Keratinocyte (primary cell): ENCODE measurements around the gene HOXC12. TPM values are rescaled to one million over a fixed set of nuclear protein-coding genes. Genes with fewer than 3 reads are reported as not detected.

ENCODE experiments used
- DNase-seq: peaks from one replicate; pipeline ENCODE4 v3.0.0-alpha.2; 2011; ENCODE audit warnings: low read depth, missing footprints, low spot score
- FAIRE-seq: peaks from 2 replicates; lab custom pipeline; 2011; peaks lifted over from hg19 to GRCh38; lab: Jason Lieb, UNC
- H2AFZ ChIP-seq: 2 replicates; pipeline ENCODE4 v1.6.0; 2012; ENCODE audit warnings: low read length, control low read depth, inconsistent platforms; ENCODE audit not compliant: control insufficient read depth
- H3K27ac ChIP-seq: 2 replicates; pipeline ENCODE4 v1.5.1; 2011; ENCODE audit warnings: low read length; ENCODE audit not compliant: control insufficient read depth, insufficient read depth
- H3K27me3 ChIP-seq: 3 replicates; pipeline ENCODE4 v1.6.0; 2011; ENCODE audit warnings: low read length; ENCODE audit not compliant: control insufficient read depth, insufficient read depth; ENCODE audit errors: extremely low read depth
- H3K36me3 ChIP-seq, 2 experiments: 2 replicates in 1 of 2; 3 replicates in 1 of 2; pipeline ENCODE4 v1.5.1; 2011; ENCODE audit warnings: low read length in 2 of 2, mild to moderate bottlenecking in 1 of 2; ENCODE audit not compliant: control insufficient read depth in 2 of 2, insufficient read depth in 2 of 2; ENCODE audit errors: extremely low read depth in 1 of 2
- H3K4me1 ChIP-seq: 3 replicates; pipeline ENCODE4 v1.5.1; 2011; ENCODE audit warnings: low read length; ENCODE audit not compliant: control insufficient read depth, insufficient read depth; ENCODE audit errors: extremely low read depth
- H3K4me2 ChIP-seq: 3 replicates; pipeline ENCODE4 v1.6.0; 2011; ENCODE audit warnings: low read depth, low read length; ENCODE audit not compliant: control insufficient read depth, insufficient read depth; ENCODE audit errors: extremely low read depth
- H3K4me3 ChIP-seq, 3 experiments: fragments of 200-600 bp in 1 of 3; sonication (generic) in 1 of 3; 2 replicates in 2 of 3; 3 replicates in 1 of 3; pipeline ENCODE4 v1.5.1; 2011 to 2016; ENCODE audit warnings: low read length in 3 of 3, mild to moderate bottlenecking in 3 of 3, control low read depth in 2 of 3, inconsistent platforms in 1 of 3, low read depth in 1 of 3, mixed read lengths in 1 of 3, mixed run types in 1 of 3, moderate library complexity in 1 of 3; ENCODE audit not compliant: control insufficient read depth in 2 of 3, insufficient read depth in 2 of 3; ENCODE audit errors: extremely low read depth in 1 of 3
- H3K79me2 ChIP-seq: 2 replicates; pipeline ENCODE4 v1.6.0; 2012; ENCODE audit warnings: low read length; ENCODE audit not compliant: control insufficient read depth, insufficient read depth
- H3K9ac ChIP-seq: 3 replicates; pipeline ENCODE4 v1.6.0; 2011; ENCODE audit warnings: low read length; ENCODE audit not compliant: control insufficient read depth, insufficient read depth; ENCODE audit errors: extremely low read depth
- H3K9me1 ChIP-seq: 3 replicates; pipeline ENCODE4 v1.6.0; 2011; ENCODE audit warnings: low read length; ENCODE audit not compliant: control insufficient read depth, insufficient read depth; ENCODE audit errors: extremely low read depth
- H3K9me3 ChIP-seq: 2 replicates; pipeline ENCODE4 v1.5.1; 2012; ENCODE audit warnings: low read depth, low read length; ENCODE audit not compliant: control insufficient read depth
- H4K20me1 ChIP-seq: 3 replicates; pipeline ENCODE4 v1.6.0; 2011; ENCODE audit warnings: low read length; ENCODE audit not compliant: control insufficient read depth, insufficient read depth; ENCODE audit errors: extremely low read depth
- CTCF ChIP-seq, 3 experiments: IDR thresholded peaks in 1 of 3; conservative IDR thresholded peaks in 1 of 3; optimal IDR thresholded peaks in 1 of 3; 2 replicates in 2 of 3; 3 replicates in 1 of 3; pipeline versions ENCODE3 to v1.5.1; 2011; ENCODE audit warnings: low read length in 3 of 3, mild to moderate bottlenecking in 3 of 3, moderate library complexity in 2 of 3, control low read depth in 1 of 3, inconsistent platforms in 1 of 3; ENCODE audit not compliant: insufficient read depth in 2 of 3; ENCODE audit errors: extremely low read depth in 1 of 3
- EZH2 ChIP-seq: IDR thresholded peaks from one replicate; pipeline ENCODE4 v1.6.1; 2012; ENCODE audit warnings: inconsistent platforms, mild to moderate bottlenecking, low read length, moderate library complexity
- dilution Hi-C: fragments of 300-500 bp; cut with MboI; formaldehyde crosslinking; loops from one replicate; pipeline ENCODE4 v1.7.0; 2020; ENCODE audit warnings: low sequenced_read_pairs; ENCODE audit not compliant: extremely low pct_ligation_motif_present
- polyA plus RNA-seq, 5 experiments: library from polyadenylated mRNA; depleted of rRNA in 3 of 5; stranded (reverse) in 3 of 5; stranded (forward) in 1 of 5; unstranded in 1 of 5; fragments of >200 nt; gene quantifications; 1 replicate in 1 of 5; 2 replicates in 3 of 5; 3 replicates in 1 of 5; pipeline versions ENCODE4 v1.2.1 to v1.2.3, GENCODE V29; 2011 to 2012; ENCODE audit warnings: missing spikeins in 2 of 5, low read depth in 1 of 5, low replicate concordance in 1 of 5

The HOXC12 gene
- polyA plus RNA-seq, 1 donor (not counting 4 experiments of a cell fraction or from before 2014, with no cell fraction given) = 0.47 TPM

- H4K20me1 ChIP-seq = no peaks in the 10 kb centered on the region
- peak overlapping the region; percentile 51 to 61 (median 60) for H3K4me3 ChIP-seq
- no peak overlapping the region for H3K27ac ChIP-seq
- peaks cover 90% of the 10 kb centered on the region for H3K27me3 ChIP-seq
- dilution Hi-C loops = no loop called here
- DNase-seq (no peak), FAIRE-seq (no peak)
- peak overlapping the region; percentile 52 for H3K9ac ChIP-seq
- H3K9me3 ChIP-seq = no peaks in the 10 kb centered on the region
- TF ChIP-seq CTCF (optimal IDR thresholded peaks at IDR 0.05 in 1 of 3, IDR thresholded peaks at IDR 0.05 in 1 of 3, conservative IDR thresholded peaks at IDR 0.05 in 1 of 3; ENCODE audit: extremely low read depth in 1 of 3, insufficient read depth in 2 of 3, low read length in 3 of 3) (no peak), EZH2 (peak; percentile 90)
- H3K9me1 ChIP-seq = no peaks in the 10 kb centered on the region
- no peaks in the 10 kb centered on the region for H3K36me3 ChIP-seq
- H3K79me2 ChIP-seq = no peaks in the 10 kb centered on the region
- H3K4me2 ChIP-seq = peak overlapping the region; percentile 85
- H3K4me1 ChIP-seq = peaks cover 39% of the 10 kb centered on the region
- H2AFZ ChIP-seq = peak overlapping the region; percentile 80
Observed at GRCh38 chr12:53955036-53955775, 503 bp downstream of the HOXC12 start.

DNA sequence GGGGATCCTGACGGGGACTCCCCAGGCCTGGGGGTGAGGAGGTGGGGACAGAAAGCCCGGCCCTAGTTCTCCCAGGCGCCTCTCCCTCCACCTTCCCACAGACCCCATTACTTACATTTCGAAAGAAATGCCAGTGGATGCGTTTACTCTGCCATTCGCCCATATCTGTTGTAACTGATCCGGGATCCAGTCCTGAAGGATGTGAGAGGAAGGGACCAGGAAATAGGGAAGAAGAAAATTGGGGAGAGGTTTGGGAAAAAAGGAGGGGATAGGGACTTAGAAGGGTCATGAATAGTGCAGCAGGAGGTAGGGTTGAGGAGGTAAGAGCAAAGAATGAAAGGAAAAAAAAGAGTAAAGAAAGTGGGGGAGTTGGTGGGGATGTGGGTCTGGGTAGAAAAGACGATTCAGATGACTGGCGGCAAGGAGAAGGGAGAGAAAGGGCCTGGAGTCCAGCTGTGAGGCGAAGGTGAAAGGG lies 1.1 kb downstream of the HOXC12 start:
- peak overlapping the region; percentile 47 for H2AFZ ChIP-seq
- H4K20me1 ChIP-seq = no peaks in the 10 kb centered on the region
- DNase-seq (no peak), FAIRE-seq (peak; percentile 20)
- no peaks in the 10 kb centered on the region for H3K79me2 ChIP-seq
- no peaks in the 10 kb centered on the region for H3K36me3 ChIP-seq
- H3K9ac ChIP-seq = peak overlapping the region; percentile 33
- TF ChIP-seq EZH2 (peak; percentile 93), CTCF (optimal IDR thresholded peaks at IDR 0.05 in 1 of 3, IDR thresholded peaks at IDR 0.05 in 1 of 3, conservative IDR thresholded peaks at IDR 0.05 in 1 of 3; ENCODE audit: extremely low read depth in 1 of 3, insufficient read depth in 2 of 3, low read length in 3 of 3) (no peak)
- no peaks in the 10 kb centered on the region for H3K9me3 ChIP-seq
- no peak overlapping the region for H3K27ac ChIP-seq
- peaks cover 34% of the 10 kb centered on the region for H3K4me1 ChIP-seq
- H3K9me1 ChIP-seq = no peaks in the 10 kb centered on the region
- H3K4me2 ChIP-seq = peak overlapping the region; percentile 85
- H3K27me3 ChIP-seq = peaks cover 86% of the 10 kb centered on the region
- H3K4me3 ChIP-seq = peak overlapping the region; percentile 51 to 61 (median 60)
- dilution Hi-C loops = no loop called here
